Liver (tissue), 9 donors: Measurements from ENCODE around the gene PGAP1. TPM values are rescaled to one million over a fixed set of nuclear protein-coding genes. Genes with fewer than 3 reads are reported as not detected.

Experiments
- DNase-seq: peaks from one replicate; pipeline ENCODE4 v3.0.0-alpha.2; 2017; ENCODE audit warnings: low spot score
- H3K27ac ChIP-seq, 2 donors: one replicate each; pipeline ENCODE4 v1.7.0; 2013; ENCODE audit warnings: inconsistent platforms in 2 of 2, low read length in 2 of 2, control low read depth in 1 of 2, low read depth in 1 of 2, mild to moderate bottlenecking in 1 of 2
- H3K27me3 ChIP-seq, 4 donors: one replicate each; pipeline versions ENCODE4 v1.6.1 to v1.7.0; 2013; ENCODE audit warnings: low read length in 3 of 4, inconsistent platforms in 1 of 4, mild to moderate bottlenecking in 1 of 4, moderate library complexity in 1 of 4; ENCODE audit not compliant: control insufficient read depth in 4 of 4, insufficient read depth in 4 of 4
- H3K36me3 ChIP-seq, 4 donors: one replicate each; pipeline versions ENCODE4 v1.6.1 to v1.7.0; 2013; ENCODE audit warnings: low read length in 3 of 4, mild to moderate bottlenecking in 3 of 4, low read depth in 1 of 4, moderate library complexity in 1 of 4; ENCODE audit not compliant: control insufficient read depth in 4 of 4, insufficient read depth in 3 of 4
- H3K4me1 ChIP-seq, 4 donors: one replicate each; pipeline versions ENCODE4 v1.6.1 to v1.7.0; 2013; ENCODE audit warnings: low read length in 3 of 4, mild to moderate bottlenecking in 3 of 4, moderate library complexity in 1 of 4; ENCODE audit not compliant: control insufficient read depth in 4 of 4, insufficient read depth in 4 of 4
- H3K4me3 ChIP-seq, 3 donors: one replicate each; pipeline versions ENCODE4 v1.6.1 to v1.7.0; 2013; ENCODE audit warnings: low read length in 3 of 3, control low read depth in 1 of 3, low read depth in 1 of 3, mild to moderate bottlenecking in 1 of 3
- H3K9ac ChIP-seq, 2 donors: one replicate each; pipeline ENCODE4 v1.7.0; 2013; ENCODE audit warnings: low read length in 2 of 2, mild to moderate bottlenecking in 2 of 2, moderate library complexity in 2 of 2, control low read depth in 1 of 2, low read depth in 1 of 2
- H3K9me3 ChIP-seq, 4 donors: one replicate each; pipeline versions ENCODE4 v1.6.1 to v1.7.0; 2013; ENCODE audit warnings: low read length in 3 of 4; ENCODE audit not compliant: control insufficient read depth in 4 of 4
- ATF3 ChIP-seq: IDR thresholded peaks from 2 replicates; pipeline ENCODE4 v1.6.1; 2016; ENCODE audit warnings: antibody characterized with exemption
- EGR1 ChIP-seq, 2 donors: IDR thresholded peaks; 2 replicates each; pipeline ENCODE4 v1.6.1; 2016 to 2018; ENCODE audit warnings: antibody characterized with exemption in 2 of 2, low read depth in 2 of 2
- FOXA1 ChIP-seq: IDR thresholded peaks from 2 replicates; pipeline ENCODE4 v1.6.1; 2016; ENCODE audit warnings: antibody characterized with exemption
- FOXA2 ChIP-seq: IDR thresholded peaks from 2 replicates; pipeline ENCODE4 v1.6.1; 2016; ENCODE audit warnings: antibody characterized with exemption
- GABPA ChIP-seq, 2 donors: IDR thresholded peaks in 1 of 2; conservative IDR thresholded peaks in 1 of 2; 2 replicates each; pipeline ENCODE4 v1.6.1; 2016; ENCODE audit warnings: antibody characterized with exemption in 2 of 2, mild to moderate bottlenecking in 1 of 2, moderate library complexity in 1 of 2
- HNF4A ChIP-seq, 2 donors: conservative IDR thresholded peaks; 2 replicates each; pipeline ENCODE4 v1.6.1; 2016; ENCODE audit warnings: antibody characterized with exemption in 2 of 2, mild to moderate bottlenecking in 2 of 2
- HNF4G ChIP-seq: IDR thresholded peaks from 2 replicates; pipeline ENCODE4 v1.6.1; 2016; ENCODE audit warnings: antibody characterized with exemption
- JUND ChIP-seq, 2 donors: IDR thresholded peaks; 2 replicates each; pipeline ENCODE4 v1.6.1; 2016; ENCODE audit warnings: antibody characterized with exemption in 2 of 2
- MAX ChIP-seq: IDR thresholded peaks from 2 replicates; pipeline ENCODE4 v1.6.1; 2016; ENCODE audit warnings: antibody characterized with exemption
- NR2F2 ChIP-seq: IDR thresholded peaks from 2 replicates; pipeline ENCODE4 v1.6.1; 2016; ENCODE audit warnings: antibody characterized with exemption
- RAD21 ChIP-seq, 2 donors: IDR thresholded peaks; 2 replicates each; pipeline ENCODE4 v1.6.1; 2016; ENCODE audit warnings: antibody characterized with exemption in 2 of 2, mild to moderate bottlenecking in 2 of 2
- REST ChIP-seq: IDR thresholded peaks from 2 replicates; pipeline ENCODE4 v1.6.1; 2016; ENCODE audit warnings: antibody characterized with exemption, mild to moderate bottlenecking
- SP1 ChIP-seq: IDR thresholded peaks from 2 replicates; pipeline ENCODE4 v1.6.1; 2018; ENCODE audit warnings: antibody characterized with exemption, mild to moderate bottlenecking
- TAF1 ChIP-seq: conservative IDR thresholded peaks from 2 replicates; pipeline ENCODE4 v1.6.1; 2016; ENCODE audit warnings: antibody characterized with exemption, mild to moderate bottlenecking
- YY1 ChIP-seq: IDR thresholded peaks from 2 replicates; pipeline ENCODE4 v1.6.1; 2016; ENCODE audit warnings: antibody characterized with exemption, mild to moderate bottlenecking
- ZBTB33 ChIP-seq: IDR thresholded peaks from 2 replicates; pipeline ENCODE4 v1.6.1; 2016; ENCODE audit warnings: antibody characterized with exemption
- WGBS: extraction: QIAGEN DNeasy Blood & Tissue Kit; methylation state at CpG from one replicate; pipeline ENCODE4 v1.1.7; 2013; 5-methylcytosine and 5-hydroxymethylcytosine counted together
- polyA plus RNA-seq, 2 donors: library from polyadenylated mRNA; stranded (reverse) in 1 of 2; unstranded in 1 of 2; fragments of 200-250 nt in 1 of 2; fragments of >200 nt in 1 of 2; fragmentation: Nextera tagmentation in 1 of 2; extraction: Ambion mirVana in 1 of 2; gene quantifications; one replicate each; pipeline versions ENCODE4 v1.2.1 to v1.2.3, GENCODE V29; 2013 to 2015
- total RNA-seq, 2 donors: library from RNA; depleted of rRNA; stranded (reverse); fragments of >200 nt; gene quantifications; one replicate each; pipeline ENCODE4 v1.2.3, GENCODE V29; 2014
- donor health status: healthy.
- donor health status: healthy.
- donor health status: healthy.
- donor health status: healthy.
- donor health status: healthy.

Gene PGAP1
- total and polyA plus RNA-seq, 4 donors, result 0.54 to 5.8 (median 2.3) TPM

- H3K4me3 ChIP-seq, result no peak overlapping the region
- no peaks in the 10 kb centered on the region for H3K36me3 ChIP-seq
- H3K9me3 ChIP-seq, result no peaks in the 10 kb centered on the region
- WGBS, result 98% methylated on average over 1 of the region's 1 CpG
- no peaks in the 10 kb centered on the region for H3K4me1 ChIP-seq
- TF ChIP-seq HNF4A (conservative IDR thresholded peaks at IDR 0.05) (no peak), ATF3 (no peak), NR2F2 (no peak), ZBTB33 (no peak)
- no peak overlapping the region for H3K9ac ChIP-seq
- H3K27ac ChIP-seq, result no peak overlapping the region
- DNase-seq, result no peak
- no peaks in the 10 kb centered on the region for H3K27me3 ChIP-seq
Measured at GRCh38 chr2:196939371-196939770, 12.9 kb upstream of the PGAP1 start.

GRCh38 chr2:196935432-196935831 lies 8.9 kb upstream of the PGAP1 start:
- Histone ChIP-seq H3K9me3 (no peaks in the 10 kb centered on the region), H3K27me3 (no peaks in the 10 kb centered on the region), H3K4me1 (no peaks in the 10 kb centered on the region), H3K36me3 (no peaks in the 10 kb centered on the region), H3K4me3 (no peak overlapping the region), H3K27ac (no peak overlapping the region), H3K9ac (no peak overlapping the region)
- TF ChIP-seq FOXA2, result no peak
- no peak for TF ChIP-seq GABPA (IDR thresholded peaks at IDR 0.05 in 1 of 2, conservative IDR thresholded peaks at IDR 0.05 in 1 of 2)
- no peak for TF ChIP-seq YY1
- no peak for DNase-seq
- WGBS, result 72% methylated on average over 2 of the region's 2 CpGs

GRCh38 chr2:196934672-196935071 lies 8.2 kb upstream of the PGAP1 start:
- Histone ChIP-seq H3K4me1 (no peaks in the 10 kb centered on the region), H3K36me3 (no peaks in the 10 kb centered on the region), H3K27me3 (no peaks in the 10 kb centered on the region), H3K9me3 (no peaks in the 10 kb centered on the region), H3K9ac (no peak overlapping the region), H3K27ac (no peak overlapping the region), H3K4me3 (no peak overlapping the region)
- TF ChIP-seq JUND (IDR thresholded peaks at IDR 0.05), result no peak
- TF ChIP-seq YY1, result no peak
- TF ChIP-seq NR2F2, result no peak
- TF ChIP-seq SP1, result no peak
- no peak for TF ChIP-seq MAX
- TF ChIP-seq REST, result no peak
- TF ChIP-seq HNF4G, result no peak
- no peak for TF ChIP-seq HNF4A (conservative IDR thresholded peaks at IDR 0.05)
- TF ChIP-seq FOXA2, result no peak
- TF ChIP-seq EGR1 (IDR thresholded peaks at IDR 0.05; ENCODE audit: low read depth in 2 of 2), result no peak
- TF ChIP-seq RAD21 (IDR thresholded peaks at IDR 0.05), result no peak
- no peak for TF ChIP-seq GABPA (IDR thresholded peaks at IDR 0.05 in 1 of 2, conservative IDR thresholded peaks at IDR 0.05 in 1 of 2)
- TF ChIP-seq FOXA1, result no peak
- no peak for TF ChIP-seq TAF1
- WGBS, result 89% methylated on average over 1 of the region's 1 CpG
- DNase-seq, result no peak
